Liver (tissue), 9 donors: Measurements from ENCODE around the gene ZNF584. TPM values are rescaled to one million over a fixed set of nuclear protein-coding genes. Genes with fewer than 3 reads are reported as not detected.

ENCODE experiments used
- DNase-seq: peaks from one replicate; pipeline ENCODE4 v3.0.0-alpha.2; 2017; ENCODE audit warnings: low spot score
- H3K27ac ChIP-seq, 2 donors: one replicate each; pipeline ENCODE4 v1.7.0; 2013; ENCODE audit warnings: inconsistent platforms in 2 of 2, low read length in 2 of 2, control low read depth in 1 of 2, low read depth in 1 of 2, mild to moderate bottlenecking in 1 of 2
- H3K27me3 ChIP-seq, 4 donors: one replicate each; pipeline versions ENCODE4 v1.6.1 to v1.7.0; 2013; ENCODE audit warnings: low read length in 3 of 4, inconsistent platforms in 1 of 4, mild to moderate bottlenecking in 1 of 4, moderate library complexity in 1 of 4; ENCODE audit not compliant: control insufficient read depth in 4 of 4, insufficient read depth in 4 of 4
- H3K36me3 ChIP-seq, 4 donors: one replicate each; pipeline versions ENCODE4 v1.6.1 to v1.7.0; 2013; ENCODE audit warnings: low read length in 3 of 4, mild to moderate bottlenecking in 3 of 4, low read depth in 1 of 4, moderate library complexity in 1 of 4; ENCODE audit not compliant: control insufficient read depth in 4 of 4, insufficient read depth in 3 of 4
- H3K4me1 ChIP-seq, 4 donors: one replicate each; pipeline versions ENCODE4 v1.6.1 to v1.7.0; 2013; ENCODE audit warnings: low read length in 3 of 4, mild to moderate bottlenecking in 3 of 4, moderate library complexity in 1 of 4; ENCODE audit not compliant: control insufficient read depth in 4 of 4, insufficient read depth in 4 of 4
- H3K4me3 ChIP-seq, 3 donors: one replicate each; pipeline versions ENCODE4 v1.6.1 to v1.7.0; 2013; ENCODE audit warnings: low read length in 3 of 3, control low read depth in 1 of 3, low read depth in 1 of 3, mild to moderate bottlenecking in 1 of 3
- H3K9ac ChIP-seq, 2 donors: one replicate each; pipeline ENCODE4 v1.7.0; 2013; ENCODE audit warnings: low read length in 2 of 2, mild to moderate bottlenecking in 2 of 2, moderate library complexity in 2 of 2, control low read depth in 1 of 2, low read depth in 1 of 2
- H3K9me3 ChIP-seq, 4 donors: one replicate each; pipeline versions ENCODE4 v1.6.1 to v1.7.0; 2013; ENCODE audit warnings: low read length in 3 of 4; ENCODE audit not compliant: control insufficient read depth in 4 of 4
- ATF3 ChIP-seq: IDR thresholded peaks from 2 replicates; pipeline ENCODE4 v1.6.1; 2016; ENCODE audit warnings: antibody characterized with exemption
- CTCF ChIP-seq: fragments of 150-350 bp; IDR thresholded peaks from 2 replicates; pipeline ENCODE4 v1.5.1; 2017; ENCODE audit warnings: improper control_type of control experiment, low read depth, low read length; ENCODE audit not compliant: missing input control
- EGR1 ChIP-seq, 2 donors: IDR thresholded peaks; 2 replicates each; pipeline ENCODE4 v1.6.1; 2016 to 2018; ENCODE audit warnings: antibody characterized with exemption in 2 of 2, low read depth in 2 of 2
- FOXA1 ChIP-seq: IDR thresholded peaks from 2 replicates; pipeline ENCODE4 v1.6.1; 2016; ENCODE audit warnings: antibody characterized with exemption
- FOXA2 ChIP-seq: IDR thresholded peaks from 2 replicates; pipeline ENCODE4 v1.6.1; 2016; ENCODE audit warnings: antibody characterized with exemption
- GABPA ChIP-seq, 2 donors: IDR thresholded peaks in 1 of 2; conservative IDR thresholded peaks in 1 of 2; 2 replicates each; pipeline ENCODE4 v1.6.1; 2016; ENCODE audit warnings: antibody characterized with exemption in 2 of 2, mild to moderate bottlenecking in 1 of 2, moderate library complexity in 1 of 2
- HNF4A ChIP-seq, 2 donors: conservative IDR thresholded peaks; 2 replicates each; pipeline ENCODE4 v1.6.1; 2016; ENCODE audit warnings: antibody characterized with exemption in 2 of 2, mild to moderate bottlenecking in 2 of 2
- HNF4G ChIP-seq: IDR thresholded peaks from 2 replicates; pipeline ENCODE4 v1.6.1; 2016; ENCODE audit warnings: antibody characterized with exemption
- JUND ChIP-seq, 2 donors: IDR thresholded peaks; 2 replicates each; pipeline ENCODE4 v1.6.1; 2016; ENCODE audit warnings: antibody characterized with exemption in 2 of 2
- NR2F2 ChIP-seq: IDR thresholded peaks from 2 replicates; pipeline ENCODE4 v1.6.1; 2016; ENCODE audit warnings: antibody characterized with exemption
- RAD21 ChIP-seq, 2 donors: IDR thresholded peaks; 2 replicates each; pipeline ENCODE4 v1.6.1; 2016; ENCODE audit warnings: antibody characterized with exemption in 2 of 2, mild to moderate bottlenecking in 2 of 2
- RXRA ChIP-seq, 2 donors: IDR thresholded peaks; 2 replicates each; pipeline ENCODE4 v1.6.1; 2017 to 2018; ENCODE audit warnings: antibody characterized with exemption in 2 of 2, mild to moderate bottlenecking in 1 of 2
- SP1 ChIP-seq: IDR thresholded peaks from 2 replicates; pipeline ENCODE4 v1.6.1; 2018; ENCODE audit warnings: antibody characterized with exemption, mild to moderate bottlenecking
- TAF1 ChIP-seq: conservative IDR thresholded peaks from 2 replicates; pipeline ENCODE4 v1.6.1; 2016; ENCODE audit warnings: antibody characterized with exemption, mild to moderate bottlenecking
- YY1 ChIP-seq: IDR thresholded peaks from 2 replicates; pipeline ENCODE4 v1.6.1; 2016; ENCODE audit warnings: antibody characterized with exemption, mild to moderate bottlenecking
- WGBS: extraction: QIAGEN DNeasy Blood & Tissue Kit; methylation state at CpG from one replicate; pipeline ENCODE4 v1.1.7; 2013; 5-methylcytosine and 5-hydroxymethylcytosine counted together
- polyA plus RNA-seq, 2 donors: library from polyadenylated mRNA; stranded (reverse) in 1 of 2; unstranded in 1 of 2; fragments of 200-250 nt in 1 of 2; fragments of >200 nt in 1 of 2; fragmentation: Nextera tagmentation in 1 of 2; extraction: Ambion mirVana in 1 of 2; gene quantifications; one replicate each; pipeline versions ENCODE4 v1.2.1 to v1.2.3, GENCODE V29; 2013 to 2015
- total RNA-seq, 2 donors: library from RNA; depleted of rRNA; stranded (reverse); fragments of >200 nt; gene quantifications; one replicate each; pipeline ENCODE4 v1.2.3, GENCODE V29; 2014
- TF ChIP-seq, protein P1 (sequence below): IDR thresholded peaks from 2 replicates; pipeline ENCODE4 v1.6.1; 2016; ENCODE audit warnings: antibody characterized with exemption, mild to moderate bottlenecking
- TF ChIP-seq, protein P2 (sequence below): IDR thresholded peaks from 2 replicates; pipeline ENCODE4 v1.6.1; 2016; ENCODE audit warnings: antibody characterized with exemption
- TF ChIP-seq, protein P3 (sequence below): IDR thresholded peaks from 2 replicates; pipeline ENCODE4 v1.6.1; 2016; ENCODE audit warnings: antibody characterized with exemption
- donor health status: healthy.
- donor health status: healthy.
- donor health status: healthy.
- donor health status: healthy.
- donor health status: healthy.

The ZNF584 gene
- total and polyA plus RNA-seq, 4 donors = 3.6 to 12.6 (median 10.0) TPM

DNA sequence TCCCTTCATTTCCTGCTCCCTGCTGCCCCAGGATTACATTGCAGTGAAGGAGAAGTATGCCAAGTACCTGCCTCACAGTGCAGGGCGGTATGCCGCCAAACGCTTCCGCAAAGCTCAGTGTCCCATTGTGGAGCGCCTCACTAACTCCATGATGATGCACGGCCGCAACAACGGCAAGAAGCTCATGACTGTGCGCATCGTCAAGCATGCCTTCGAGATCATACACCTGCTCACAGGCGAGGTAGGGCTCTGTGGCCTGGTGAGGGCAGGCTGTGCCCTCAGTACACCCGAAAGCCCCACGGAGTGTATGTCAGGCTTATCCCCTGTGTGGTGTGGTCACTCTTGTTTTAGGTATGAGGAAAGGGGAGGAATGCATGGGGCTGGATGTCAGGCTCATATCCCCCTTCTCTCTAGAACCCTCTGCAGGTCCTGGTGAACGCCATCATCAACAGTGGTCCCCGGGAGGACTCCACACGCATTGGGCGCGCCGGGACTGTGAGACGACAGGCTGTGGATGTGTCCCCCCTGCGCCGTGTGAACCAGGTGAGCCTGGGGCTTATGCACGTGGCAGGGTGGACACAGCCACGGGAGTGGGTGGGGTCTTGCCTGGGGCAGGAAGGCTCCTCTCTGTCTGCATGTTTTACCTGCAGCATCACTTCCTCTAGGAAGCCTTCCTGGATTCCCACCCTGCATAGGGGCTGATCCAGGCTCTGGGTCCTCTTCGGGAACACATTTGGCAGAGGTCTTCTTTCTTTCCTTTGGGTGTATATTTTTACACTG, 15.3 kb upstream of the ZNF584 start:
- Histone ChIP-seq H3K4me1 (peaks cover 2 to 6% (median 6%) of the 10 kb centered on the region in 4 donors), H3K36me3 (peaks cover 24 to 52% (median 31%) of the 10 kb centered on the region in 4 donors), H3K9ac (no peak overlapping the region), H3K4me3 (no peak overlapping the region), H3K27me3 (peaks cover 0 to 5% (median 0%) of the 10 kb centered on the region in 4 donors), H3K9me3 (no peaks in the 10 kb centered on the region), H3K27ac (no peak overlapping the region)
- TF ChIP-seq, protein P1, sequence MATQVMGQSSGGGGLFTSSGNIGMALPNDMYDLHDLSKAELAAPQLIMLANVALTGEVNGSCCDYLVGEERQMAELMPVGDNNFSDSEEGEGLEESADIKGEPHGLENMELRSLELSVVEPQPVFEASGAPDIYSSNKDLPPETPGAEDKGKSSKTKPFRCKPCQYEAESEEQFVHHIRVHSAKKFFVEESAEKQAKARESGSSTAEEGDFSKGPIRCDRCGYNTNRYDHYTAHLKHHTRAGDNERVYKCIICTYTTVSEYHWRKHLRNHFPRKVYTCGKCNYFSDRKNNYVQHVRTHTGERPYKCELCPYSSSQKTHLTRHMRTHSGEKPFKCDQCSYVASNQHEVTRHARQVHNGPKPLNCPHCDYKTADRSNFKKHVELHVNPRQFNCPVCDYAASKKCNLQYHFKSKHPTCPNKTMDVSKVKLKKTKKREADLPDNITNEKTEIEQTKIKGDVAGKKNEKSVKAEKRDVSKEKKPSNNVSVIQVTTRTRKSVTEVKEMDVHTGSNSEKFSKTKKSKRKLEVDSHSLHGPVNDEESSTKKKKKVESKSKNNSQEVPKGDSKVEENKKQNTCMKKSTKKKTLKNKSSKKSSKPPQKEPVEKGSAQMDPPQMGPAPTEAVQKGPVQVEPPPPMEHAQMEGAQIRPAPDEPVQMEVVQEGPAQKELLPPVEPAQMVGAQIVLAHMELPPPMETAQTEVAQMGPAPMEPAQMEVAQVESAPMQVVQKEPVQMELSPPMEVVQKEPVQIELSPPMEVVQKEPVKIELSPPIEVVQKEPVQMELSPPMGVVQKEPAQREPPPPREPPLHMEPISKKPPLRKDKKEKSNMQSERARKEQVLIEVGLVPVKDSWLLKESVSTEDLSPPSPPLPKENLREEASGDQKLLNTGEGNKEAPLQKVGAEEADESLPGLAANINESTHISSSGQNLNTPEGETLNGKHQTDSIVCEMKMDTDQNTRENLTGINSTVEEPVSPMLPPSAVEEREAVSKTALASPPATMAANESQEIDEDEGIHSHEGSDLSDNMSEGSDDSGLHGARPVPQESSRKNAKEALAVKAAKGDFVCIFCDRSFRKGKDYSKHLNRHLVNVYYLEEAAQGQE = no peak
- no peak for TF ChIP-seq CTCF
- no peak for TF ChIP-seq RAD21 (IDR thresholded peaks at IDR 0.05)
- no peak for TF ChIP-seq FOXA2
- no peak for TF ChIP-seq RXRA (IDR thresholded peaks at IDR 0.05)
- TF ChIP-seq NR2F2 = no peak
- no peak for TF ChIP-seq GABPA (IDR thresholded peaks at IDR 0.05 in 1 of 2, conservative IDR thresholded peaks at IDR 0.05 in 1 of 2)
- no peak for TF ChIP-seq SP1
- TF ChIP-seq, protein P2, sequence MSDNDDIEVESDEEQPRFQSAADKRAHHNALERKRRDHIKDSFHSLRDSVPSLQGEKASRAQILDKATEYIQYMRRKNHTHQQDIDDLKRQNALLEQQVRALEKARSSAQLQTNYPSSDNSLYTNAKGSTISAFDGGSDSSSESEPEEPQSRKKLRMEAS = no peak
- TF ChIP-seq FOXA1 = no peak
- no peak for TF ChIP-seq HNF4G
- TF ChIP-seq EGR1 (IDR thresholded peaks at IDR 0.05; ENCODE audit: low read depth in 2 of 2) = no peak
- no peak for TF ChIP-seq YY1
- TF ChIP-seq JUND (IDR thresholded peaks at IDR 0.05) = no peak
- TF ChIP-seq, protein P3, sequence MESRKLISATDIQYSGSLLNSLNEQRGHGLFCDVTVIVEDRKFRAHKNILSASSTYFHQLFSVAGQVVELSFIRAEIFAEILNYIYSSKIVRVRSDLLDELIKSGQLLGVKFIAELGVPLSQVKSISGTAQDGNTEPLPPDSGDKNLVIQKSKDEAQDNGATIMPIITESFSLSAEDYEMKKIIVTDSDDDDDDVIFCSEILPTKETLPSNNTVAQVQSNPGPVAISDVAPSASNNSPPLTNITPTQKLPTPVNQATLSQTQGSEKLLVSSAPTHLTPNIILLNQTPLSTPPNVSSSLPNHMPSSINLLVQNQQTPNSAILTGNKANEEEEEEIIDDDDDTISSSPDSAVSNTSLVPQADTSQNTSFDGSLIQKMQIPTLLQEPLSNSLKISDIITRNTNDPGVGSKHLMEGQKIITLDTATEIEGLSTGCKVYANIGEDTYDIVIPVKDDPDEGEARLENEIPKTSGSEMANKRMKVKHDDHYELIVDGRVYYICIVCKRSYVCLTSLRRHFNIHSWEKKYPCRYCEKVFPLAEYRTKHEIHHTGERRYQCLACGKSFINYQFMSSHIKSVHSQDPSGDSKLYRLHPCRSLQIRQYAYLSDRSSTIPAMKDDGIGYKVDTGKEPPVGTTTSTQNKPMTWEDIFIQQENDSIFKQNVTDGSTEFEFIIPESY = no peak
- TF ChIP-seq HNF4A (conservative IDR thresholded peaks at IDR 0.05) = no peak
- no peak for TF ChIP-seq TAF1
- TF ChIP-seq ATF3 = no peak
- DNase-seq = no peak
- WGBS = 95% methylated on average over 26 of the region's 26 CpGs
